HG02970 (cell line): Measurements from ENCODE around the gene SNAPC4.
"Not testable (repeated sequence)": the region's sequence is repeated elsewhere in the genome, so short reads cannot be mapped to it uniquely, and the experiment has no call there.

Experiments used
- ATAC-seq: cut with Tn5 transposase; IDR thresholded peaks from one replicate; pipeline ENCODE4 v1.9.1; 2021; ENCODE audit warnings: mild to moderate bottlenecking, moderate library complexity, moderate number of reproducible peaks; ENCODE audit not compliant: unreplicated experiment, low FRiP score

Gene SNAPC4

DNA sequence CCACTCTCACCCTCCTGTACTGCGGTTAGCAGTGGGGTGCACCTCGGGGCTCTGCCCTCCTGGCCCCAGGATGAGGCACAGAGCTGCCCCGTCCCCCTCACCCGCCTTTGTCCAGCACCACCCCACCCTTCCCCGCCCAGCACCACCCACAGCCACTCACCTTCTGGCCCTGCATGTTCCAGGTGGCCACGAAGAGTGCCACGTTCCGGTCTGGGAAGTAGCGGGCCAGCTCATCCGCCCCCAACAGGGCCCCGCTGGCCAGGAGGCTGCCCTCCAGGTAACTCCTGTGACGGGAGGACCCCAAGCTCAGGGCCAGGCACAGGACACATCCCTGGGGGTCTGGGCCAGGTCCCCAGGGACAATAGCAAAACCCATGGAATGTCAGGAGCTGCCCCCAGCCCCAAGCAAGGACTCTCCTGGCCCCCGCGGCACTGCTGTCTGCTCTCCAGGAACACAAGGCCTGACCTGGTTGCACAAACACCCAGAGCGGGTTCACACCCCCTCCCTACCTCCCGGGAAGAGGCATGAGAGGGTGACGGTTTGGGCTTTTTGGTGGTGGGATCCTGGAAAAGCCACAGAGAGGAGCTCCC lies 34.7 kb upstream of the SNAPC4 start:
- ATAC-seq: no peak

DNA sequence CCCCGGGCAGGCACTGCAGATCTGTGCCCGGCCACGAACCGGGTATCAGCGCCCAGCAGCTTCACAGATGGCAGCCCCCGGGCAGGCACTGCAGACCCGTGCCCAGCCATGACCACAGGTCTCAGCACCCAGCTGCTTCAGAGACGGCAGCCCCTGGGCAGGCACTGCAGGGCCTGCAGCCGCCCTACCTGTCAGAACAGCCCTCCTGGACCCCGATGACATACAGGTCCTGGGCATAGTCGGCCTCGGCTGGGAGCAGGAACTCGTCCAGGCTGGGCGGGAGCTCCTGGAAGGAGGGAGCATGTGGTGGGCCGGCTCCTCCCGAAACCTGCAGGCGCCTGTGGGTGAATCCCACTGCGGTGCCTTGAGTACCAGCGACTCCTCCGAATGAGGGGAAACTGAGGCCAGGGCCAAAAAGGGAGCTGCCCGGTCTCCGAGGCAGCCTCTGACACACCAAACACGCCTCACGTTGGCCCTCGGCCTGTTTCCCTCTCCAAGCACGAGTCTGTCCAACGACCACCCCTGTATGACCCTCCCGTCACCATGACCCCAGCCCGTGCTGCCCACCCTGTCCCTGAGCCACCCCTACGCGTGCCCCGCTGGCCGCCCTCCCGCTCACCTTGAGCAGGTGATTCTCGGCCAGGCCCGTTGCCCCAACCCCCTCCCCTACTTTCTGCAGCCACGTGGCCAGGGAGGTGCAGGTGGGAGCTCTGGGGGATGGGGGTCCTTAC lies 34.0 kb upstream of the SNAPC4 start:
- ATAC-seq: no peak

DNA sequence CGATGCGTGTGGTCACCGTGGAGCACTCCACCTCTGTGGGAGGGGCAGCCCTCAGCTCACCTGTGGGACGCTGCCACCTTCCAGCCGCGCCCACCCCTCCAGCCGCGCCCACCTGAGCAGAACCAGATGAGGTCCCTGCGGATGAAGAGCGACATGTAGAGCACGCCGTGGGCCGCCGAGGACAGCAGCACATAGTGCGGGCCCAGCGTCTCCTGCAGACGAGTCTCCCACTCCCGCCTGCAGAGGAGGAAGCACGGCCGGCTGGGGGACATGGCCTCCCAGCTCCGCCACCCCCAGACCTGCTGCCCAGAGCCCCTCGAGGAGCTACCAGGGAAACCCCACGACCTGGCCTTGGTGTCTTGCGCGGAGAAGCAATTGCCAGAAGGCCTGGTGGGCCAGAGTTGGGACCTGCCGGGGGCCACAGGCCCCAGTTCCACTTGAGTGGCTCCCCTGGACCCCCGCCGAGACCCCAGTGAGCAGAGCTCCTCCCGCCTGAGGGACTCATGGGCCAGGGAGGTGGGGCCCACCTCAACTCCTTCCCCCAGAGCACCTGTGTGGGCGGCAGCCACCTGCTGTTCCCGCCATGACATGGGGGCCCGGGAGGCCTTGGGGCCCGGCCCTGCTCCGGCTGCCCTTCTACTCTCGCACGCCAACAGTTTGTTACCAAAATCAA lies 33.2 kb upstream of the SNAPC4 start:
- no peak for ATAC-seq

DNA sequence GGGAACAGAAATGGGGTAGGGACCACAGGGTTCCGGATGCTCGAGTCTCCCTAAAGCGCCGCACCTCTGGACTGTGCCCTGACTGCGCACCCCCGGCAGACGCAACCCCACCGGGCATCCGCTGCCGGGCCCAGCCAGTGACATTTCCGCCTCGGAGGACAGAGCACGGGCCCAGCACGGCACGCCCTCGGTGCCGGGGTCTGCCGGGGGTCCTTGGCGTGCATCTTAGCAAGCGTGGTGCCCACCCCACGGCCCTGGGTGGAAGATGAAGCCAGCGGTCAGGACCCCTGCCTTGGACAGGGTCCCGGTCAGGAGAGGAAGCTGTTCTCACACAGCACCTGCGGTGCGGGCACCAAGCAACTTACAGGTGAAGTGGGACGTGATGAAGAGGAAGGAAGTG lies 32.6 kb upstream of the SNAPC4 start:
- no peak for ATAC-seq

GRCh38 chr9:136431782-136432350 lies 31.9 kb upstream of the SNAPC4 start:
- no peak for ATAC-seq

GRCh38 chr9:136430588-136431234 lies 30.7 kb upstream of the SNAPC4 start:
- no peak for ATAC-seq

DNA sequence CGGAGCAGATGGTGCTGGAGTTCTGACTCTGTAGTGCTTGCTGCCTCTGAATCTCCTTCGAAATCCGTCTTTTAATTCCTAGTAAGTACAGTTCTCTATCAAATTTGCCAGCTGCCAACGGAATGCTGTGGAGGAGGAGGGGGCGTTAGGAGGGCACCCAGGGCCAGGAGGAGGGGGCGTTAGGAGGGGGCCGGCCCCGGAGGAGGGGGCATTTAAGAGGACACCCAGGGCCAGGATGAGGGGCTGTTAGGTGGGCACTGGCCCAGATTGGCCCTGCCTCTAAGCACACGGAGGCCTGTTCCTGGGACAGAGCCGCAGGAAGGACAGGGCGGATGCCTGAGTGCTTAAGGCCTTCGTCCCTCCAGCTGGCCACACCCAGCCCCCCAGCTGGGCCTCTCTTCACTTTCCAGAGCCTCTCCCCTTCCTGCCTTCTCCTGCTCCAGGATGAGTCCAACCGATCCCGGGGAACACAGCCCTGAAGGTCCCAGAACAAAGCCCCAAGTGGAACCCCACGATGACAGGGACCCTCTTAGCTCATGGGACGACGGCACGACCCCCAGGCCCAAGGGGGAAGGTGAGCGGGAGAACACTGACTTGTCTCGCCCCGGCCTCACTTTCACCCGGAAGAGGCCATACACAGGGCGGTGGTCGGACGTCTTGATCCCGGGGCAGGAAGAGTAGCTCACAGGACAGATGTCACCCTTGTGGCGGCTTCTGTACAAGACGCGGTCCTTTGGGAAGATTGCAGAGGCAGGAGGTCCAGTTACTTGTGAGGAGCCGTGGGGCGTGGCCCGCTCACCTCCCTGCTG lies 29.9 kb upstream of the SNAPC4 start:
- no peak for ATAC-seq

DNA sequence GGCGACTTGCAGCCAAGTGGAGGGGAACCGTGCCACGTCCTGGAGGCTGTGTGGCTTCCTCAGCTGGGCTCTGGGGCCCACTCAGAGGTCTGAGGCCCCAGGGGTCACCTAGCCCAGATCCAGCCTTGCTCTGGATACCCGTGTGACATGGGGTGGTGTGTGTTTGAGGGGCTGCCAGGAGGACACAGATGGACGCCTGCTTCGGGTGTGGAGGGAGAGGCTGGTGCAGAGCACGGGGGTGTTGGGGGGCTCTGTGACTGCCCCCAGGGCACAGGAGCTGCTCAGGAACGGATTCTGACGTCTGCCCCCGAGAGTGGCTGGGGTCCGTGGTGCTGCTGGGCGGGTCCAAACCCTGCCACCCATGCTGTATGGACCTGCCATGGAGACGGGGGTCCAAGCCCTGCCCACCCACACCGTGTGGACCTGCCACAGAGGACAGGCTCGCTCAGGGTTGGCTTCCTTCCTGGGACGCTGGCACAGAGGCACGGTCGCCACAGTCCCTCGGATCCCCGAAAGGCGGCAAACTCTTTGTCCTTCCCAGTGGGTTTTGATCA lies 29.2 kb upstream of the SNAPC4 start:
- no peak for ATAC-seq

DNA sequence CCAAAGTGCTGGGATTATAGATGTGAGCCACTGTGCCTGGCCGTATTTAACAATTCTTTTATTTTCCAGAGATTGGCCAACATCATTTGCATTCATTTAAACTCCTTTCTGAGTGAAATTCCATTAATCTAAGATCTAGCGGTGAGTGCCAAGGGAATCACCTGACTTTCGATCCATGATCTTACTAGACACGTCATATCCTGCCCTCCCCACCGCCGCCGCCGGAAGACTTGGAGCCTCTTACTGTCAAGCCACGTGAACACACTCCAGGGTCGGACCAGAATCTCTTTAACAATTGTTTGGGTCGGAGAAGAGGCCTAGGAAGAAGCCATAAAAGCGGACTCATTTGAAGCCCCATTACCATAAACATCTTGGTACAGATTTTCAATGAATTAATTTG lies 26.8 kb upstream of the SNAPC4 start:
- no peak for ATAC-seq

GRCh38 chr9:136425367-136425766 lies 25.4 kb upstream of the SNAPC4 start:
- not testable (repeated sequence) for ATAC-seq

DNA sequence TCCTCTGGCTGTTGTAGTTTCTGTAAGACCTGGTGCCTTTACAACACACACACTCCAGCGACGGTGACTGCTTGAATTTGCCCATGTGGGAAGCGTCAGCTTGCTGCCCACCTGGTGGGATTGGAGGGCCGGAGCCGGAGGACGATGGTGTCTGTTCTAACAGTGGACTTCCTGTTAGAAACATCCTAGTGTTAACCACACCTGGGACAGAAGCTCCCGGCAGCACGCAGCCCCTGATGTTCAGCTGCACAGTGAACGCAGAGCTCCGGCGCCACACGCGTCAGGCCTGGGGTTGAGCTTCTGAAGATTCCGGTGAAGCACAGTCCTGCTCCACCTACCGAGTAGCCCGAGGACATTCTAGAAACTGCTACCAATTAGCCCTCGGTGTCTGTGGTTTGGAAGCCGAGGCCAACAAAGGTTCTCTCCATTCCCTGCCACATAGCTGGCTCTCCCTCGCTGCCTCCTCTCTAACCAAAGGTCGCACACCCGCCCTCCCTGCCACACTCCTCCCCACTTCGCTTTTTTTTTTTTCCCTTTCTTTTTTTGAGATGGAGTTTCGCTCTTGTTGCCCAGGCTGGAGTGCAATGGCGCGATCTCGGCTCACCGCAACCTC lies 24.9 kb upstream of the SNAPC4 start:
- no peak for ATAC-seq

DNA sequence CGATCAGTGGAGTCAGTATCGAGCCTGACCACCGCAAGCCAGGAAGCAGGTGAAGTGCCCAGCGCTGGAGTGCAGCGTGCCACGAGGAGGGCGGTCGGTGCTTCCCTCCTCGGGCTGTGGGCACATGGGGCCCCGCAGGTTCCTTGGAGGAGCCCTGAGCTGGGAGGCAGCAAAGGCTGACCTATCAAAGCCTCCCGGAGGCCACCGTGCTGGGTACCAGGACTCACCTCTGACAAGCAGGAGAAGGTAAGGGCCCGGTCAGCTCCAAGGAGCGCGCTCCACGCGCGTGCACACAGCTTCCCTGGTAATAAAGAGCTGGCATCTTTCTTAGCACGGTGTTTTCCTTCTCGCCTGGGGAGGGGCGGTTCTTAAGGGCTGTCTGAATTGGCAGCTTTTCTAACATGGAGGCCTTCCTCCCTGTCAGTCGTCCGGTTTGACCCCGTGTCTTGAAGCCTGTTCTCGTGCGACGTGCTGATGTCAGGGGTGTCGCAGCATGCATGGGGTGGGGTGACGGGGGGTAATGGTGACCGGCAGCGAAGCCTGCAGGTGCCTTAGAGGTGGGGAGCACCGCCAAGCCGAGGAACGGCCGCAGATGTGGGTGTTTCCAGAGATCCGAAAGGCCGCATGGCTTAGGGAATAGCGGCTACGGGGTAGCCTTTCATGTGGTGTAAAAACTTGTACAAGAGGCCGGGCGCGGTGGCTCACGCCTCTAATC lies 23.6 kb upstream of the SNAPC4 start:
- ATAC-seq: no peak

DNA sequence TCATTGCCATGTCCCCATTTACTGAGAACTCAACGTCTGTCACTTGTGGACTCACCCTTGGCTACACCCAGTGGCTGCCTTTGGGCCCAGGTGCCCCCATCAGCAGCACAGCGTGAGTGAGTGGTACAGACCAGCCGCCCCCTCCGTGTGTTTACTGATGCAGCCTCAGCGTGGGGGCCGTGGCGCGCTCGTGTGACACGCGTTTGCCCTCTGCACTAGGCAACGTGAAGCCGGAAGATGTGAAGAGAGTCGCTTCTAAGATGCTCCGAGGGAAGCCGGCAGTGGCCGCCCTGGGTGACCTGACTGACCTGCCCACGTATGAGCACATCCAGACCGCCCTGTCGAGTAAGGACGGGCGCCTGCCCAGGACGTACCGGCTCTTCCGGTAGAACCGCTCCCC lies 22.9 kb upstream of the SNAPC4 start:
- no peak for ATAC-seq

GRCh38 chr9:136421791-136422190 lies 21.8 kb upstream of the SNAPC4 start:
- no peak for ATAC-seq

DNA sequence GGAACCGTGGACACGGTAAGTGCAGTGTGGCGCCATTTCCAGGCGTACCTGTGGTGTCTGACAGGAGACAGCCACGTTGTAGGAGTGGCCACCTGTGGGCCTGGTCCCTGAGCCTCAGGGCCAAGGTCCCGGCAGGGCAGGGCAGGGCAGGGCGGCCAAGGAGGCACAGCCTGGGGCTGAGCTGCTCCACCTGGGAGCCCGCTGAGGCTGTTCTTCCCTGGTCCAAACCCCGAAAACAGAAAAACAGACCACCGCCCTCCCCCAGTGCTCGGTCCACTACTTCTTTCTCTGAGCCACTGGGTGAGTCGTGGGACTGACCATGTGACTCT lies 19.1 kb upstream of the SNAPC4 start:
- no peak for ATAC-seq

DNA sequence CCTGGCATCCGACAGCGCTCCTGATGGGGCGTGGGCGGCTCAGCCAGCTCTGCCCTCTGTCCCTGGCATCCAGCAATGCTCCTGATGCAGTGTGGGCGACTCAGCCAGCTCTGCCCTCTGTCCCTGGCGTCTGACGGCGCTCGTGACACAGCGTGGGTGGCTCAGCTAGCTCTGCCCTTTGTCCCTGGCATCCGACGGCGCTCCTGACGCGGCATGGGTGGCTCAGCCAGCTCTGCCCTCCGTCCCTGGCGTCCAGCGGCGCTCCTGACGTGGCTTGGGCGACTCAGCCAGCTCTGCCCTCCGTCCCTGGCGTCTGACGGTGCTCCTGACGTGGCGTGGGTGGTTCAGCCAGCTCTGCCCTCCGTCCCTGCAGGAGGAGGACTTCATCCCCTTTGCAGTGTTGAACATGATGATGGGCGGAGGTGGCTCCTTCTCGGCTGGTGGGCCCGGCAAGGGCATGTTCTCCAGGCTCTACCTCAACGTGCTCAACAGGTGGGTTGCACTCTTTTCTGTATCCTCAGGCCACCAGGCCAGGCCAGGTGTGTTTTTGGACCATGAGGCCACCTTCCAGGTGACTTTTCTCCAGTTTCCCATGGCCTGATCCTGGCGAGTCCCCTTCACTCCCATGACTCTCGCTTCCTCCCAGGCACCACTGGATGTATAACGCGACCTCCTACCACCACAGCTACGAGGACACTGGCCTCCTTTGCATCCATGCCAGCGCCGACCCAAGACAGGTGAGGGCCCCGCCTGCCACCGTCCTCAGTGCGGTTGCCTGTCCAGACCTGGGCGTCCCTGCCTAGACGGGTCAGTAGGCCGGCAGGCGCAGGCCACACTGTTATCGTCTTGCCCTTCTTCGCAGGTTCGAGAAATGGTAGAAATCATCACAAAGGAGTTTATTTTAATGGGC lies 18.5 kb upstream of the SNAPC4 start:
- no peak for ATAC-seq

DNA sequence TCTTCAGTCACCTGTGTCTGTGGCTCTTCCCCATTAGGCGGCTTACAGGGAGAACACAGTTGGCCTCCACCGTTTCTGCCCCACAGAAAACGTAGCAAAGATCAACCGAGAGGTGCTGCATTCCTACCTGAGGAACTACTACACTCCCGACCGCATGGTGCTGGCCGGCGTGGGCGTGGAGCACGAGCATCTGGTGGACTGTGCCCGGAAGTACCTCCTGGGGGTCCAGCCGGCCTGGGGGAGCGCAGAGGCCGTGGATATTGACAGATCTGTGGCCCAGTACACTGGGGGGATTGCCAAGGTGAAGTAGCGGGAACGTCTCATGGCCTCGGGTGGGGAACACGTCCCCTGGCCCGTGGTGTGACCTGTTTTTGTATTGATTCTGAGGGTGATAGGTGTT lies 16.9 kb upstream of the SNAPC4 start:
- no peak for ATAC-seq

DNA sequence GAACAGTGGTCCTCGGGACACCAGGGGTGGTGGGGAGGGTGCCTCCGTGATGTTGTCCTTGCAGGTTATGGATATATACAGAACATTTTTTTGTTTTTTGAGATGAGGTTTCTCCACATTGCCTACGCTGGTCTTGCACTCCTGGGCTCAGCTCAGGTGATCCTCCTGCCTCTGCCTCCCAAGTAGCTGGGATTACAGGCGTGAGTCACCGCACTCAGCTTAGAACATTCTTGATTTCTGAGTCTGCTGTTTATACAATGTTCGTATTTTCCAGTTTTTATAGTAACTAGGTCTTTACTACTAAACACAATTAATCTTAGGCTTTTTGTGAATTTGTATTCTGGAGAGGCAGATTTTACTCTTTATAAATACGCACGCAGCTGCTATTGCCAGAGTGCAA lies 16.5 kb upstream of the SNAPC4 start:
- ATAC-seq: no peak
